GM12878 (cell line): ENCODE results near the gene BCL2. TPM values are rescaled to one million over a fixed set of nuclear protein-coding genes. Genes with fewer than 3 reads are reported as not detected.

Experiments
- ESRRA ChIP-seq: IDR thresholded peaks from 2 replicates; pipeline ENCODE4 v1.6.1; 2012; ENCODE audit warnings: mild to moderate bottlenecking, low read length, improper control_type of control experiment
- HCFC1 ChIP-seq: fragments of 150-350 bp; IDR thresholded peaks from 2 replicates; pipeline ENCODE4 v1.6.1; 2014; ENCODE audit warnings: low read length
- STAT1 ChIP-seq: fragments of 450-650 bp; conservative IDR thresholded peaks from 2 replicates; pipeline ENCODE4 v1.6.1; 2014; ENCODE audit warnings: antibody characterized with exemption, mild to moderate bottlenecking
- TARDBP ChIP-seq: IDR thresholded peaks from 2 replicates; pipeline ENCODE4 v1.6.1; 2016; ENCODE audit warnings: borderline replicate concordance
- TBL1XR1 ChIP-seq: IDR thresholded peaks from 2 replicates; pipeline ENCODE4 v1.6.1; 2012; ENCODE audit warnings: low read depth, low read length, improper control_type of control experiment
- ZNF622 ChIP-seq: fragments of 450-650 bp; IDR thresholded peaks from 2 replicates; pipeline ENCODE4 v1.6.1; 2017; ENCODE audit warnings: mild to moderate bottlenecking, inconsistent platforms
- polyA plus RNA-seq, 11 experiments: library from polyadenylated mRNA; depleted of rRNA in 4 of 11; unstranded in 6 of 11; stranded (reverse) in 5 of 11; fragments of >200 nt; fragmentation: Nextera tagmentation in 4 of 11; fragmentation: Illumina TruSeq in 1 of 11; extraction: Ambion mirVana in 4 of 11; extraction: Trizol in 1 of 11; gene quantifications; 1 replicate in 1 of 11; 2 replicates in 10 of 11; pipeline versions ENCODE4 v1.2.1 to v1.2.3, GENCODE V29; 2011 to 2016; ENCODE audit warnings: inconsistent platforms in 2 of 11, missing spikeins in 2 of 11, low read depth in 1 of 11
- total RNA-seq, 4 experiments: library from RNA; depleted of rRNA in 3 of 4; stranded (reverse); fragments of >200 nt in 3 of 4; fragmentation: Illumina TruSeq in 1 of 4; extraction: Trizol in 1 of 4; gene quantifications; 2 replicates each; pipeline versions ENCODE4 v1.2.1 to v1.2.3, GENCODE V29; 2013 to 2021
- TF ChIP-seq, protein P1 (sequence below): fragments of 450-650 bp; IDR thresholded peaks from 2 replicates; pipeline ENCODE4 v1.6.1; 2016; ENCODE audit warnings: mild to moderate bottlenecking, moderate library complexity, borderline replicate concordance
- TF ChIP-seq, protein P2 (sequence below): IDR thresholded peaks from 2 replicates; pipeline ENCODE4 v1.6.1; 2011; ENCODE audit warnings: mild to moderate bottlenecking, low read depth, low read length, moderate library complexity; ENCODE audit not compliant: insufficient replicate concordance
- TF ChIP-seq, protein P3 (sequence below): fragments of 450-650 bp; formaldehyde crosslinking; IDR thresholded peaks from 2 replicates; pipeline ENCODE4 v1.4.0; 2022; ENCODE audit warnings: mild to moderate bottlenecking, moderate library complexity
- TF ChIP-seq, protein P4 (sequence below): fragments of 450-650 bp; formaldehyde crosslinking; IDR thresholded peaks from 2 replicates; pipeline ENCODE4 v1.5.0; 2022; ENCODE audit warnings: mild to moderate bottlenecking, missing genetic modification characterization
- TF ChIP-seq, protein P5 (sequence below): IDR thresholded peaks from 2 replicates; pipeline ENCODE4 v1.6.1; 2011; ENCODE audit warnings: borderline replicate concordance, low read depth, mild to moderate bottlenecking, moderate library complexity, low read length; ENCODE audit not compliant: insufficient read depth, poor library complexity, severe bottlenecking
- TF ChIP-seq, protein P6 (sequence below): fragments of 450-650 bp; formaldehyde crosslinking; IDR thresholded peaks from 2 replicates; pipeline ENCODE4 v1.4.0; 2020; ENCODE audit warnings: mild to moderate bottlenecking, moderate library complexity

The BCL2 gene
- total and polyA plus RNA-seq, 10 of the 15 experiments (the other 5 are each of a cell fraction or from before 2014, with no cell fraction given) = 4.1 to 47.8 (median 19.3) TPM

DNA sequence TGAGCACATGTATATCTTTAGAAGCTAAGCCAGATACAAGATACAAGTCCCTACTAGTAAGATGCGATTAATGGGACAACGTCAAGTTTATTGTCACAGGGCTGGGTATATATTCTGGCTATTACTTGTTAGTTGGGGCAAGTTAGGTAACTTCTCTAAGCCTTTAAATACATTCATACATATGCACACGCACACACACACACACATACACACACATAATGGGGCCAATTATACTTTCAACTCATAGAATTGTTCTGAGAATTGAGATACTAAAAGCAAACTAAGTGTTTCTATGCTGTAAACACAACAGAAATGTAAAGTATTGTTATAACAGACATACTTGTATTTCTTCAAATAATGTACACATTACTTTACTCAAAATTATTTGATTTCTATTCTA lies 116.1 kb downstream of the BCL2 start (continued):
- TF ChIP-seq, protein P1, sequence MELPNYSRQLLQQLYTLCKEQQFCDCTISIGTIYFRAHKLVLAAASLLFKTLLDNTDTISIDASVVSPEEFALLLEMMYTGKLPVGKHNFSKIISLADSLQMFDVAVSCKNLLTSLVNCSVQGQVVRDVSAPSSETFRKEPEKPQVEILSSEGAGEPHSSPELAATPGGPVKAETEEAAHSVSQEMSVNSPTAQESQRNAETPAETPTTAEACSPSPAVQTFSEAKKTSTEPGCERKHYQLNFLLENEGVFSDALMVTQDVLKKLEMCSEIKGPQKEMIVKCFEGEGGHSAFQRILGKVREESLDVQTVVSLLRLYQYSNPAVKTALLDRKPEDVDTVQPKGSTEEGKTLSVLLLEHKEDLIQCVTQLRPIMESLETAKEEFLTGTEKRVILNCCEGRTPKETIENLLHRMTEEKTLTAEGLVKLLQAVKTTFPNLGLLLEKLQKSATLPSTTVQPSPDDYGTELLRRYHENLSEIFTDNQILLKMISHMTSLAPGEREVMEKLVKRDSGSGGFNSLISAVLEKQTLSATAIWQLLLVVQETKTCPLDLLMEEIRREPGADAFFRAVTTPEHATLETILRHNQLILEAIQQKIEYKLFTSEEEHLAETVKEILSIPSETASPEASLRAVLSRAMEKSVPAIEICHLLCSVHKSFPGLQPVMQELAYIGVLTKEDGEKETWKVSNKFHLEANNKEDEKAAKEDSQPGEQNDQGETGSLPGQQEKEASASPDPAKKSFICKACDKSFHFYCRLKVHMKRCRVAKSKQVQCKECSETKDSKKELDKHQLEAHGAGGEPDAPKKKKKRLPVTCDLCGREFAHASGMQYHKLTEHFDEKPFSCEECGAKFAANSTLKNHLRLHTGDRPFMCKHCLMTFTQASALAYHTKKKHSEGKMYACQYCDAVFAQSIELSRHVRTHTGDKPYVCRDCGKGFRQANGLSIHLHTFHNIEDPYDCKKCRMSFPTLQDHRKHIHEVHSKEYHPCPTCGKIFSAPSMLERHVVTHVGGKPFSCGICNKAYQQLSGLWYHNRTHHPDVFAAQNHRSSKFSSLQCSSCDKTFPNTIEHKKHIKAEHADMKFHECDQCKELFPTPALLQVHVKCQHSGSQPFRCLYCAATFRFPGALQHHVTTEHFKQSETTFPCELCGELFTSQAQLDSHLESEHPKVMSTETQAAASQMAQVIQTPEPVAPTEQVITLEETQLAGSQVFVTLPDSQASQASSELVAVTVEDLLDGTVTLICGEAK = no peak
- TF ChIP-seq, protein P2, sequence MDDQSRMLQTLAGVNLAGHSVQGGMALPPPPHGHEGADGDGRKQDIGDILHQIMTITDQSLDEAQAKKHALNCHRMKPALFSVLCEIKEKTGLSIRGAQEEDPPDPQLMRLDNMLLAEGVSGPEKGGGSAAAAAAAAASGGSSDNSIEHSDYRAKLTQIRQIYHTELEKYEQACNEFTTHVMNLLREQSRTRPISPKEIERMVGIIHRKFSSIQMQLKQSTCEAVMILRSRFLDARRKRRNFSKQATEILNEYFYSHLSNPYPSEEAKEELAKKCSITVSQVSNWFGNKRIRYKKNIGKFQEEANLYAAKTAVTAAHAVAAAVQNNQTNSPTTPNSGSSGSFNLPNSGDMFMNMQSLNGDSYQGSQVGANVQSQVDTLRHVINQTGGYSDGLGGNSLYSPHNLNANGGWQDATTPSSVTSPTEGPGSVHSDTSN = no peak
- TF ChIP-seq, protein P3, sequence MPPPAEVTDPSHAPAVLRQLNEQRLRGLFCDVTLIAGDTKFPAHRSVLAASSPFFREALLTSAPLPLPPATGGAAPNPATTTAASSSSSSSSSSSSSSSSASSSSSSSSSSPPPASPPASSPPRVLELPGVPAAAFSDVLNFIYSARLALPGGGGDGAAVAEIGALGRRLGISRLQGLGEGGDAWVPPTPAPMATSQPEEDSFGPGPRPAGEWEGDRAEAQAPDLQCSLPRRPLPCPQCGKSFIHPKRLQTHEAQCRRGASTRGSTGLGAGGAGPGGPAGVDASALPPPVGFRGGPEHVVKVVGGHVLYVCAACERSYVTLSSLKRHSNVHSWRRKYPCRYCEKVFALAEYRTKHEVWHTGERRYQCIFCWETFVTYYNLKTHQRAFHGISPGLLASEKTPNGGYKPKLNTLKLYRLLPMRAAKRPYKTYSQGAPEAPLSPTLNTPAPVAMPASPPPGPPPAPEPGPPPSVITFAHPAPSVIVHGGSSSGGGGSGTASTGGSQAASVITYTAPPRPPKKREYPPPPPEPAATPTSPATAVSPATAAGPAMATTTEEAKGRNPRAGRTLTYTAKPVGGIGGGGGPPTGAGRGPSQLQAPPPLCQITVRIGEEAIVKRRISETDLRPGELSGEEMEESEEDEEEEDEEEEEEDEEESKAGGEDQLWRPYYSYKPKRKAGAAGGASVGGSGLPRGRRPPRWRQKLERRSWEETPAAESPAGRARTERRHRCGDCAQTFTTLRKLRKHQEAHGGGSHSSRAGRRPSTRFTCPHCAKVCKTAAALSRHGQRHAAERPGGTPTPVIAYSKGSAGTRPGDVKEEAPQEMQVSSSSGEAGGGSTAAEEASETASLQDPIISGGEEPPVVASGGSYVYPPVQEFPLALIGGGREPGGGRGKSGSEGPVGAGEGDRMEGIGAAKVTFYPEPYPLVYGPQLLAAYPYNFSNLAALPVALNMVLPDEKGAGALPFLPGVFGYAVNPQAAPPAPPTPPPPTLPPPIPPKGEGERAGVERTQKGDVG (CRISPR knock-in tag) = no peak
- no peak for TF ChIP-seq STAT1
- TF ChIP-seq, protein P4, sequence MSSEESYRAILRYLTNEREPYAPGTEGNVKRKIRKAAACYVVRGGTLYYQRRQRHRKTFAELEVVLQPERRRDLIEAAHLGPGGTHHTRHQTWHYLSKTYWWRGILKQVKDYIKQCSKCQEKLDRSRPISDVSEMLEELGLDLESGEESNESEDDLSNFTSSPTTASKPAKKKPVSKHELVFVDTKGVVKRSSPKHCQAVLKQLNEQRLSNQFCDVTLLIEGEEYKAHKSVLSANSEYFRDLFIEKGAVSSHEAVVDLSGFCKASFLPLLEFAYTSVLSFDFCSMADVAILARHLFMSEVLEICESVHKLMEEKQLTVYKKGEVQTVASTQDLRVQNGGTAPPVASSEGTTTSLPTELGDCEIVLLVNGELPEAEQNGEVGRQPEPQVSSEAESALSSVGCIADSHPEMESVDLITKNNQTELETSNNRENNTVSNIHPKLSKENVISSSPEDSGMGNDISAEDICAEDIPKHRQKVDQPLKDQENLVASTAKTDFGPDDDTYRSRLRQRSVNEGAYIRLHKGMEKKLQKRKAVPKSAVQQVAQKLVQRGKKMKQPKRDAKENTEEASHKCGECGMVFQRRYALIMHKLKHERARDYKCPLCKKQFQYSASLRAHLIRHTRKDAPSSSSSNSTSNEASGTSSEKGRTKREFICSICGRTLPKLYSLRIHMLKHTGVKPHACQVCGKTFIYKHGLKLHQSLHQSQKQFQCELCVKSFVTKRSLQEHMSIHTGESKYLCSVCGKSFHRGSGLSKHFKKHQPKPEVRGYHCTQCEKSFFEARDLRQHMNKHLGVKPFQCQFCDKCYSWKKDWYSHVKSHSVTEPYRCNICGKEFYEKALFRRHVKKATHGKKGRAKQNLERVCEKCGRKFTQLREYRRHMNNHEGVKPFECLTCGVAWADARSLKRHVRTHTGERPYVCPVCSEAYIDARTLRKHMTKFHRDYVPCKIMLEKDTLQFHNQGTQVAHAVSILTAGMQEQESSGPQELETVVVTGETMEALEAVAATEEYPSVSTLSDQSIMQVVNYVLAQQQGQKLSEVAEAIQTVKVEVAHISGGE (CRISPR knock-in tag) = no peak
- TF ChIP-seq TBL1XR1 = no peak
- TF ChIP-seq, protein P5, sequence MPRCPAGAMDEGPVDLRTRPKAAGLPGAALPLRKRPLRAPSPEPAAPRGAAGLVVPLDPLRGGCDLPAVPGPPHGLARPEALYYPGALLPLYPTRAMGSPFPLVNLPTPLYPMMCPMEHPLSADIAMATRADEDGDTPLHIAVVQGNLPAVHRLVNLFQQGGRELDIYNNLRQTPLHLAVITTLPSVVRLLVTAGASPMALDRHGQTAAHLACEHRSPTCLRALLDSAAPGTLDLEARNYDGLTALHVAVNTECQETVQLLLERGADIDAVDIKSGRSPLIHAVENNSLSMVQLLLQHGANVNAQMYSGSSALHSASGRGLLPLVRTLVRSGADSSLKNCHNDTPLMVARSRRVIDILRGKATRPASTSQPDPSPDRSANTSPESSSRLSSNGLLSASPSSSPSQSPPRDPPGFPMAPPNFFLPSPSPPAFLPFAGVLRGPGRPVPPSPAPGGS = no peak
- TF ChIP-seq ESRRA = no peak
- TF ChIP-seq ZNF622 = no peak
- TF ChIP-seq, protein P6, sequence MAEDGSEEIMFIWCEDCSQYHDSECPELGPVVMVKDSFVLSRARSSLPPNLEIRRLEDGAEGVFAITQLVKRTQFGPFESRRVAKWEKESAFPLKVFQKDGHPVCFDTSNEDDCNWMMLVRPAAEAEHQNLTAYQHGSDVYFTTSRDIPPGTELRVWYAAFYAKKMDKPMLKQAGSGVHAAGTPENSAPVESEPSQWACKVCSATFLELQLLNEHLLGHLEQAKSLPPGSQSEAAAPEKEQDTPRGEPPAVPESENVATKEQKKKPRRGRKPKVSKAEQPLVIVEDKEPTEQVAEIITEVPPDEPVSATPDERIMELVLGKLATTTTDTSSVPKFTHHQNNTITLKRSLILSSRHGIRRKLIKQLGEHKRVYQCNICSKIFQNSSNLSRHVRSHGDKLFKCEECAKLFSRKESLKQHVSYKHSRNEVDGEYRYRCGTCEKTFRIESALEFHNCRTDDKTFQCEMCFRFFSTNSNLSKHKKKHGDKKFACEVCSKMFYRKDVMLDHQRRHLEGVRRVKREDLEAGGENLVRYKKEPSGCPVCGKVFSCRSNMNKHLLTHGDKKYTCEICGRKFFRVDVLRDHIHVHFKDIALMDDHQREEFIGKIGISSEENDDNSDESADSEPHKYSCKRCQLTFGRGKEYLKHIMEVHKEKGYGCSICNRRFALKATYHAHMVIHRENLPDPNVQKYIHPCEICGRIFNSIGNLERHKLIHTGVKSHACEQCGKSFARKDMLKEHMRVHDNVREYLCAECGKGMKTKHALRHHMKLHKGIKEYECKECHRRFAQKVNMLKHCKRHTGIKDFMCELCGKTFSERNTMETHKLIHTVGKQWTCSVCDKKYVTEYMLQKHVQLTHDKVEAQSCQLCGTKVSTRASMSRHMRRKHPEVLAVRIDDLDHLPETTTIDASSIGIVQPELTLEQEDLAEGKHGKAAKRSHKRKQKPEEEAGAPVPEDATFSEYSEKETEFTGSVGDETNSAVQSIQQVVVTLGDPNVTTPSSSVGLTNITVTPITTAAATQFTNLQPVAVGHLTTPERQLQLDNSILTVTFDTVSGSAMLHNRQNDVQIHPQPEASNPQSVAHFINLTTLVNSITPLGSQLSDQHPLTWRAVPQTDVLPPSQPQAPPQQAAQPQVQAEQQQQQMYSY (CRISPR knock-in tag) = no peak
- TF ChIP-seq TARDBP = no peak
- TF ChIP-seq HCFC1 = no peak
